Prostate gland (tissue), 2 donors: ENCODE data around the gene ZNF324.

Experiments used
- POLR2A ChIP-seq: fragments of 450-650 bp; IDR thresholded peaks from one replicate; pipeline ENCODE4 v1.6.1; 2016; ENCODE audit warnings: antibody characterized with exemption, mild to moderate bottlenecking
- POLR2AphosphoS5 ChIP-seq: sonication (generic); formaldehyde crosslinking; IDR thresholded peaks from one replicate; pipeline ENCODE4 v1.6.1; 2017; ENCODE audit warnings: antibody characterized with exemption
- TF ChIP-seq, protein P1 (sequence below), 4 experiments: fragments of 200-600 bp in 2 of 4; fragments of 450-650 bp in 2 of 4; sonication (generic) in 2 of 4; IDR thresholded peaks; 1 replicate in 3 of 4; 2 replicates in 1 of 4; pipeline ENCODE4 v1.5.1; 2016 to 2019; ENCODE audit warnings: antibody characterized with exemption in 4 of 4, mild to moderate bottlenecking in 2 of 4, moderate library complexity in 2 of 4

DNA sequence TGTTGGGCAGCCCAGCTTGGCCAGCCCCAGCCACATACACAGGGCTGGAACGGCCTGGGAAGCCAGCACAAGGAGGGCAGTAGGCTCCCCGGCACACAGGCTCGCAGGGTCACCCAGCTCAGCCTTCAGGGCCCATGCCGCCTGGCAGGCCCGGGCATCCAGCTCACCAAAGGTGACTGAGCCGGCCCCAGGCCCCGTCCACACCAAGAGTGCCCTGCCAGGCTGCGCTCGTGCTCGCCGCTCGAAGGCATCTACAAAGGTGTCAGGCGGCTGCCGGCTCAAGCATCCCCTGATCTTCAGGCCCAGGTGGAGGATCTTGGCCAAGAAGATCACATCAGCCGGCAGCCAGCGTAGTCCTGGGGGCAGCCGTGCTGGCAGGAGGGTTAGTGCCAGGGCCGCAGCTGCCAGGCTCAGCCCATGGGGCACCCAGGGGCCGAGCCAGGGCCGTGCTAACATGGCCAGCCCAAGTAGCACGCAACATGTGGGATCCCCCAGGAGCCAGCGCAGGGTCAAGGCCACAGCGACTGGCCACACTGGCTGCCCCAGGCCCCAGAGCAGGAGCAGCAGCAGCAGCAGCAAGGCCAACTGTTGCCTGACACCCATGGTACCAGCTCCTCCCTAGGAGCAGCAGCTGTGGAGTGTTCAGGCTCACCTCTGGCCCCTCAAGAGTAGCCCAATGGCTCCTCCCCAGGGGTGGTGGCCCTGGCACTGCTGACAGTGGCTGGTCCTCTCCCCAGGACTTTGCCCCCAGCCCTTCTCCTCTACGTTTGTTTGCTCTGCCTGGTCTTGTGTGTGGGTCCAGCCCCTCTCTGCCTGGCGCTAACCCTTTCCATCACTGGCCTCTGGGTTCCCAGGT is 44.7 kb downstream of the ZNF324 start, which contains the start of gene SLC27A5:
- TF ChIP-seq, protein P1, sequence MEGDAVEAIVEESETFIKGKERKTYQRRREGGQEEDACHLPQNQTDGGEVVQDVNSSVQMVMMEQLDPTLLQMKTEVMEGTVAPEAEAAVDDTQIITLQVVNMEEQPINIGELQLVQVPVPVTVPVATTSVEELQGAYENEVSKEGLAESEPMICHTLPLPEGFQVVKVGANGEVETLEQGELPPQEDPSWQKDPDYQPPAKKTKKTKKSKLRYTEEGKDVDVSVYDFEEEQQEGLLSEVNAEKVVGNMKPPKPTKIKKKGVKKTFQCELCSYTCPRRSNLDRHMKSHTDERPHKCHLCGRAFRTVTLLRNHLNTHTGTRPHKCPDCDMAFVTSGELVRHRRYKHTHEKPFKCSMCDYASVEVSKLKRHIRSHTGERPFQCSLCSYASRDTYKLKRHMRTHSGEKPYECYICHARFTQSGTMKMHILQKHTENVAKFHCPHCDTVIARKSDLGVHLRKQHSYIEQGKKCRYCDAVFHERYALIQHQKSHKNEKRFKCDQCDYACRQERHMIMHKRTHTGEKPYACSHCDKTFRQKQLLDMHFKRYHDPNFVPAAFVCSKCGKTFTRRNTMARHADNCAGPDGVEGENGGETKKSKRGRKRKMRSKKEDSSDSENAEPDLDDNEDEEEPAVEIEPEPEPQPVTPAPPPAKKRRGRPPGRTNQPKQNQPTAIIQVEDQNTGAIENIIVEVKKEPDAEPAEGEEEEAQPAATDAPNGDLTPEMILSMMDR (IDR thresholded peaks at IDR 0.05): no peak
- no peak for TF ChIP-seq POLR2AphosphoS5
- no peak for TF ChIP-seq POLR2A
